HL-60 (cell line): Measurements from ENCODE around the gene HLX.

Experiments
- GABPA ChIP-seq: IDR thresholded peaks from 2 replicates; pipeline ENCODE4 v1.6.1; 2012; ENCODE audit warnings: low read depth
- POLR2AphosphoS5 ChIP-seq: IDR thresholded peaks from 2 replicates; pipeline ENCODE4 v1.6.1; 2012; ENCODE audit warnings: low read depth
- TF ChIP-seq, protein P1 (sequence below): IDR thresholded peaks from 2 replicates; pipeline ENCODE4 v1.6.1; 2012; ENCODE audit warnings: low read depth; ENCODE audit not compliant: insufficient replicate concordance
- TF ChIP-seq, protein P2 (sequence below): IDR thresholded peaks from one replicate; pipeline ENCODE4 v1.5.1; 2011; ENCODE audit warnings: low read length, control low read depth, inconsistent platforms; ENCODE audit not compliant: insufficient read depth

- TF ChIP-seq GABPA = no peak
- TF ChIP-seq, protein P1, sequence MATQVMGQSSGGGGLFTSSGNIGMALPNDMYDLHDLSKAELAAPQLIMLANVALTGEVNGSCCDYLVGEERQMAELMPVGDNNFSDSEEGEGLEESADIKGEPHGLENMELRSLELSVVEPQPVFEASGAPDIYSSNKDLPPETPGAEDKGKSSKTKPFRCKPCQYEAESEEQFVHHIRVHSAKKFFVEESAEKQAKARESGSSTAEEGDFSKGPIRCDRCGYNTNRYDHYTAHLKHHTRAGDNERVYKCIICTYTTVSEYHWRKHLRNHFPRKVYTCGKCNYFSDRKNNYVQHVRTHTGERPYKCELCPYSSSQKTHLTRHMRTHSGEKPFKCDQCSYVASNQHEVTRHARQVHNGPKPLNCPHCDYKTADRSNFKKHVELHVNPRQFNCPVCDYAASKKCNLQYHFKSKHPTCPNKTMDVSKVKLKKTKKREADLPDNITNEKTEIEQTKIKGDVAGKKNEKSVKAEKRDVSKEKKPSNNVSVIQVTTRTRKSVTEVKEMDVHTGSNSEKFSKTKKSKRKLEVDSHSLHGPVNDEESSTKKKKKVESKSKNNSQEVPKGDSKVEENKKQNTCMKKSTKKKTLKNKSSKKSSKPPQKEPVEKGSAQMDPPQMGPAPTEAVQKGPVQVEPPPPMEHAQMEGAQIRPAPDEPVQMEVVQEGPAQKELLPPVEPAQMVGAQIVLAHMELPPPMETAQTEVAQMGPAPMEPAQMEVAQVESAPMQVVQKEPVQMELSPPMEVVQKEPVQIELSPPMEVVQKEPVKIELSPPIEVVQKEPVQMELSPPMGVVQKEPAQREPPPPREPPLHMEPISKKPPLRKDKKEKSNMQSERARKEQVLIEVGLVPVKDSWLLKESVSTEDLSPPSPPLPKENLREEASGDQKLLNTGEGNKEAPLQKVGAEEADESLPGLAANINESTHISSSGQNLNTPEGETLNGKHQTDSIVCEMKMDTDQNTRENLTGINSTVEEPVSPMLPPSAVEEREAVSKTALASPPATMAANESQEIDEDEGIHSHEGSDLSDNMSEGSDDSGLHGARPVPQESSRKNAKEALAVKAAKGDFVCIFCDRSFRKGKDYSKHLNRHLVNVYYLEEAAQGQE = no peak
- TF ChIP-seq, protein P2, sequence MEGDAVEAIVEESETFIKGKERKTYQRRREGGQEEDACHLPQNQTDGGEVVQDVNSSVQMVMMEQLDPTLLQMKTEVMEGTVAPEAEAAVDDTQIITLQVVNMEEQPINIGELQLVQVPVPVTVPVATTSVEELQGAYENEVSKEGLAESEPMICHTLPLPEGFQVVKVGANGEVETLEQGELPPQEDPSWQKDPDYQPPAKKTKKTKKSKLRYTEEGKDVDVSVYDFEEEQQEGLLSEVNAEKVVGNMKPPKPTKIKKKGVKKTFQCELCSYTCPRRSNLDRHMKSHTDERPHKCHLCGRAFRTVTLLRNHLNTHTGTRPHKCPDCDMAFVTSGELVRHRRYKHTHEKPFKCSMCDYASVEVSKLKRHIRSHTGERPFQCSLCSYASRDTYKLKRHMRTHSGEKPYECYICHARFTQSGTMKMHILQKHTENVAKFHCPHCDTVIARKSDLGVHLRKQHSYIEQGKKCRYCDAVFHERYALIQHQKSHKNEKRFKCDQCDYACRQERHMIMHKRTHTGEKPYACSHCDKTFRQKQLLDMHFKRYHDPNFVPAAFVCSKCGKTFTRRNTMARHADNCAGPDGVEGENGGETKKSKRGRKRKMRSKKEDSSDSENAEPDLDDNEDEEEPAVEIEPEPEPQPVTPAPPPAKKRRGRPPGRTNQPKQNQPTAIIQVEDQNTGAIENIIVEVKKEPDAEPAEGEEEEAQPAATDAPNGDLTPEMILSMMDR = no peak
- TF ChIP-seq POLR2AphosphoS5 = no peak
Observed at GRCh38 chr1:220893701-220894024, 14.4 kb downstream of the HLX start.
